Colonic mucosa (tissue), 4 donors: ENCODE data around the gene PDE4D. TPM values are rescaled to one million over a fixed set of nuclear protein-coding genes. Genes with fewer than 3 reads are reported as not detected.

Source experiments
- DNase-seq: peaks from one replicate; pipeline ENCODE4 v3.0.0-alpha.2; 2020
- H3K27ac ChIP-seq: fragments of 200-600 bp; one replicate; pipeline ENCODE4 v1.8.0; 2021
- H3K27me3 ChIP-seq: fragments of 200-600 bp; one replicate; pipeline ENCODE4 v1.8.0; 2021
- H3K36me3 ChIP-seq: fragments of 200-600 bp; one replicate; pipeline ENCODE4 v1.8.0; 2021
- H3K4me1 ChIP-seq: fragments of 200-600 bp; one replicate; pipeline ENCODE4 v1.8.0; 2021; ENCODE audit warnings: mild to moderate bottlenecking
- H3K4me3 ChIP-seq: fragments of 200-600 bp; one replicate; pipeline ENCODE4 v1.8.0; 2021
- H3K9ac ChIP-seq, 2 donors: one replicate each; pipeline ENCODE4 v1.7.0; 2013; ENCODE audit warnings: control low read depth in 2 of 2, low read depth in 2 of 2, low read length in 2 of 2
- H3K9me3 ChIP-seq: fragments of 200-600 bp; one replicate; pipeline ENCODE4 v1.8.0; 2021
- intact Hi-C: fragments of 100-400 bp; cut with DNase I; formaldehyde crosslinking; loops from one replicate; pipeline ENCODE4 v1.14.1; 2022
- total RNA-seq, 2 donors: library from RNA; stranded (reverse); fragmentation: NEBNext Ultra II Directional in 1 of 2; extraction: Animal tissue kit (Norgen Biotek cat#: 25700) in 1 of 2; gene quantifications; one replicate each; pipeline ENCODE4 v1.2.1, GENCODE V29; 2021
- TF ChIP-seq, protein P1 (sequence below): fragments of 200-600 bp; IDR thresholded peaks from one replicate; pipeline ENCODE4 v1.8.0; 2022; ENCODE audit warnings: antibody characterized with exemption, mild to moderate bottlenecking
- donor health status: healthy.
- donor health status: DM: no; HTN: no; CAD: no.
- donor health status: DM: no; HTN: no; CAD: no.

PDE4D gene
- total RNA-seq, 2 donors from 2014 or later: 23.1 to 53.7 TPM

DNA sequence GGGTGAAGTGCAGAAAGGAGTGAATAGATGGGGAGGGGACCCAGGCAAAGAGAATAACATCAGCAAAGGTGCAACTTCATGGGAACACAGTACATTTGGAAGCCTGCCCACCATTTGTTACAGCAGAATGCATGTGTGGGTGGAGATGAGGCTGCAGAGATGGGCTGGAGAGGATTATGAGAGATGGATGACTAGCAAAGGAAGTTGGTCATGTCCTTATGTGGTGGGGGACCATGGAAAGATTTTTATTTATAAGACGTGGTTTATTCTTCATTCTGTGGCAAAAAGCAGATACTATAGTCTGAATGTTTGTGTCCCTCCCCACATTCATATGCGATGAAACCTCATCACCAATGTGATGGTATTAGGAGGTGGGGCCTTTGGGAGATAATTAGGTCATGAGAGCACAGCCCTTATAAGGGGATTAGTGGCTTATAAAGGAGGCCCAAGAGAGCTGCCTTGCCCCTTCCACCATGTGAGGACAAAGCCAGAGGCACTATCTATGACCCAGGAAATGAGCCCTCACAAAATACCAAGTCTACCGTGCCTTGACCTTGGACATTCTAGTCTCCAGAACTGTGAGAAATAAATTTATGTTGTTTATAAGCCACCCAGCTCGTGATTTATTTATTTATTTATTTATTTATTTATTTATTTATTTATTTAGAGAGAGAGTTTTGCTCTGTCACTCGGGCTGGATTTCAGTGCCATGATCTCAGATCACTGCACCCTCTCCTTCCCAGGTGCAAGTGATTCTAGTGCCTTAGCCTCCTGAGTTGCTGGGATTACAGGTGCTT, 827.0 kb downstream of the PDE4D start:
- H3K27ac ChIP-seq: no peak overlapping the region
- no peak for DNase-seq
- intact Hi-C loops: no loop called here
- no peaks in the 10 kb centered on the region for H3K9me3 ChIP-seq
- no peak overlapping the region for H3K4me3 ChIP-seq
- no peaks in the 10 kb centered on the region for H3K4me1 ChIP-seq
- no peak overlapping the region for H3K9ac ChIP-seq
- no peaks in the 10 kb centered on the region for H3K36me3 ChIP-seq
- no peaks in the 10 kb centered on the region for H3K27me3 ChIP-seq
- TF ChIP-seq, protein P1, sequence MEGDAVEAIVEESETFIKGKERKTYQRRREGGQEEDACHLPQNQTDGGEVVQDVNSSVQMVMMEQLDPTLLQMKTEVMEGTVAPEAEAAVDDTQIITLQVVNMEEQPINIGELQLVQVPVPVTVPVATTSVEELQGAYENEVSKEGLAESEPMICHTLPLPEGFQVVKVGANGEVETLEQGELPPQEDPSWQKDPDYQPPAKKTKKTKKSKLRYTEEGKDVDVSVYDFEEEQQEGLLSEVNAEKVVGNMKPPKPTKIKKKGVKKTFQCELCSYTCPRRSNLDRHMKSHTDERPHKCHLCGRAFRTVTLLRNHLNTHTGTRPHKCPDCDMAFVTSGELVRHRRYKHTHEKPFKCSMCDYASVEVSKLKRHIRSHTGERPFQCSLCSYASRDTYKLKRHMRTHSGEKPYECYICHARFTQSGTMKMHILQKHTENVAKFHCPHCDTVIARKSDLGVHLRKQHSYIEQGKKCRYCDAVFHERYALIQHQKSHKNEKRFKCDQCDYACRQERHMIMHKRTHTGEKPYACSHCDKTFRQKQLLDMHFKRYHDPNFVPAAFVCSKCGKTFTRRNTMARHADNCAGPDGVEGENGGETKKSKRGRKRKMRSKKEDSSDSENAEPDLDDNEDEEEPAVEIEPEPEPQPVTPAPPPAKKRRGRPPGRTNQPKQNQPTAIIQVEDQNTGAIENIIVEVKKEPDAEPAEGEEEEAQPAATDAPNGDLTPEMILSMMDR: no peak

DNA sequence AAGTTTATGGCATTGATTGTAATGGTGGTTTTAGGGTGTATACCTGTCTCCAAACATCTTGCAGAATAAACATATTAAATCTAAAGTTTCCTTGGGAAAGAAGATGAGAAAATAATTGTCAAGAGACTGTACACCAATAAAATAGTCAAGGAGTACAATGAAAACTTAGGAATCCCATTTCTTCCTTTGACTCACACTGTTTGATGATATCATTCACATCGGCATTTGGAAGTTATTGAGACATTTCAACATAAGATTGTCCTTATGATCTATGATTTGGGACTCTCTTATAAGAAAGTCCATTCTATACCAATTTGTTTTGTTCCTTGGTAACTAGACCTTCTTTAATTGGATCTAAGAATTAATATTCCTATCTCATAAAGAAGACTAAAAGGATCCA, 828.0 kb downstream of the PDE4D start:
- intact Hi-C loops: no loop called here
- H3K27me3 ChIP-seq: no peaks in the 10 kb centered on the region
- H3K4me1 ChIP-seq: no peaks in the 10 kb centered on the region
- DNase-seq: no peak
- TF ChIP-seq, protein P1: no peak
- H3K9ac ChIP-seq: no peak overlapping the region
- no peak overlapping the region for H3K4me3 ChIP-seq
- H3K36me3 ChIP-seq: no peaks in the 10 kb centered on the region
- H3K9me3 ChIP-seq: no peaks in the 10 kb centered on the region
- H3K27ac ChIP-seq: no peak overlapping the region

DNA sequence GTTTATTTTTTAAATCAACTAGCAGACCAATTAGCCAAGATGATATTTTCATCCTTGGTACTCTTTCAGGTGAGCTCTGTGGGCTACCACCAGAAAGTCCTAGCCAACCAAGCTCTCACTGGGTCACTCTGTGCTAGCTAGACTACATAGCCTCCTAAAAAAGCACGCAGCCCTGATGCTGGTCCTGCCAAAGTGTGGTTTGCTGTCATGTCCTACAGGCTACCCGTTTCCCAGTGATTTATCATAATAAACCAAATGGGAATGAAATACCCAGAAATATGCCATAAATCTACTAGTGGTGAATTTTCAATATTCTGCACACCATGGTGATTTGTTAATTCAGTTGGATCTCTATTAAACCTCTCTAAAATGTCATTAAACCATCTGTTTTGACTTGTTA, 829.2 kb downstream of the PDE4D start:
- H3K4me3 ChIP-seq: no peak overlapping the region
- H3K36me3 ChIP-seq: no peaks in the 10 kb centered on the region
- intact Hi-C loops: no loop called here
- no peaks in the 10 kb centered on the region for H3K4me1 ChIP-seq
- TF ChIP-seq, protein P1: no peak
- no peaks in the 10 kb centered on the region for H3K27me3 ChIP-seq
- no peak overlapping the region for H3K9ac ChIP-seq
- no peaks in the 10 kb centered on the region for H3K9me3 ChIP-seq
- no peak for DNase-seq
- H3K27ac ChIP-seq: no peak overlapping the region

DNA sequence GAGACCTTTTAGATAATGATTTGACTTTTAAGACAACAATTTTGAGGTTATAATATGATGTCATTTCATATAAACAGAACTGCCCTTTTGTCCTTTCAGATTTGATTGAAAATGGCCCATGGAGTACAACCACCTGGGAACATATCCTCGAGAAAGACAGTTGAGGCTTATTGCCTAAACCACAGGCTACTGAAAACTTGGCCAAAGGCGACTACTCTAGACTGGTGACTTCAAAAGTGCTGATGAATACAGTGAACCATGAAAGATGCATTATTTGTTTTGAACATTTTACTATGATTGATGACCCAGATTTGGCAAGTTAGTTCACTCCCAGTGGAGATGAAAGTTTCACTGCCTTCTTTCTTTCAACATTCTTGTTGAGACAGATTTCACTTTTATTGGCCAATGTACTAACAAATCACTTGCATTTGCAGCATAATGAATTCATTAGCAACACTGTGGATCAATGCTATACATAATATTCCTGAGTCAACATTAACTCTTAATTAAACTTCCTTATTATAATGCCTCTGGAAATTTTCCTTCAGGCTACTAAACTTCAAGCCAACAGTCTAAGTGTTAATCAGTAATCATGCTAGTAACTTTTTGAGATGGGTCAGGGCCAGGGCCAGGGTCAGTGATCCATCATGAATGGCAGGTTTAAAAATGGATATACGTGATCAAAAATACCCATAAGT, 830.4 kb downstream of the PDE4D start:
- Histone ChIP-seq H3K4me1 (no peaks in the 10 kb centered on the region), H3K9me3 (no peaks in the 10 kb centered on the region), H3K4me3 (no peak overlapping the region), H3K27ac (no peak overlapping the region), H3K9ac (no peak overlapping the region), H3K36me3 (no peaks in the 10 kb centered on the region), H3K27me3 (no peaks in the 10 kb centered on the region)
- intact Hi-C loops: no loop called here
- DNase-seq: no peak
- TF ChIP-seq, protein P1: no peak

DNA sequence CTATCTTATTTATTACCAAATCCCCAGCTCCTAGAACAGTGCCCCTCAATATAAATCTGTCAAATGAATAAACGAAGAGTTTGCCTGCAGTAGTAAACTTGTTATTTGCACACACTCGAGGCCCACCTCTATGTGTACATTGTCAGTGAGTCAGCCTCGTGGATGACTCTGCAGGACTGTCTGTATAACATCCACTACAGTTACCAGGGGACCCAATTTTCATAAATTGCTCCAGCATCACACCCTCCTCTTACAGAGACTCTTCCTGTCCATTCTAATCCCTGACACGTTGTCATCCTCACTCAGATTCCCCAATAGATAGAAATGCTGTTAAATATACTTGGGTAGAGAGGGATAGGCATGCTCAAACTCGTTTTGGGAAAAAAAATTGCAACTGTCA, 832.1 kb downstream of the PDE4D start:
- TF ChIP-seq, protein P1: no peak
- no peaks in the 10 kb centered on the region for H3K9me3 ChIP-seq
- no peaks in the 10 kb centered on the region for H3K4me1 ChIP-seq

More for the DNA sequence above, 832.1 kb downstream of the PDE4D start:
- Histone ChIP-seq H3K9ac (no peak overlapping the region), H3K4me3 (no peak overlapping the region), H3K27ac (no peak overlapping the region), H3K36me3 (no peaks in the 10 kb centered on the region), H3K27me3 (no peaks in the 10 kb centered on the region)
- DNase-seq: no peak
- intact Hi-C loops: no loop called here
